ENCODE measurements around the gene IPO4.

Gene IPO4

GRCh38 chr14:24185741-24186140, 2.9 kb downstream of the IPO4 start:
- no peak overlapping the region for H3K14ac ChIP-seq (ENCODE audit: low read length in 2 of 2)
- WGBS: over 99% methylated on average over 11 of the region's 11 CpGs

GRCh38 chr14:24185026-24185425, 3.6 kb downstream of the IPO4 start:
- Histone ChIP-seq H2BK5ac (ENCODE audit: low read depth, low read length, poor library complexity, severe bottlenecking) (no peak overlapping the region), H3K36me3 (ENCODE audit: control insufficient read depth in 1 of 2, insufficient read depth in 2 of 2, low read depth in 1 of 2, low read length in 2 of 2) (peaks cover 75 to 78% of the 10 kb centered on the region in 2 experiments), H3K23ac (ENCODE audit: low read length in 2 of 2) (no peak overlapping the region), H3K4me2 (ENCODE audit: low read length, poor library complexity, severe bottlenecking) (no peak overlapping the region), H3K14ac (ENCODE audit: low read length in 2 of 2) (no peak overlapping the region), H2BK12ac (ENCODE audit: low read length in 2 of 2) (no peak overlapping the region), H3K27me3 (ENCODE audit: control insufficient read depth in 1 of 2, insufficient read depth in 1 of 2, low read length in 2 of 2) (no peaks in the 10 kb centered on the region), H2BK15ac (ENCODE audit: low read depth, poor library complexity, severe bottlenecking) (no peak overlapping the region), H3K4me1 (ENCODE audit: control insufficient read depth, insufficient read depth, low read depth, low read length) (peaks cover 14% of the 10 kb centered on the region), H3K27ac (ENCODE audit: low read length, poor library complexity, severe bottlenecking) (no peak overlapping the region), H3K9ac (ENCODE audit: low read length) (no peak overlapping the region), H2BK120ac (ENCODE audit: low read depth, low read length) (no peak overlapping the region), H3K4ac (ENCODE audit: low read depth in 1 of 2, low read length in 2 of 2) (no peak overlapping the region), H3K79me1 (replicated peaks; ENCODE audit: low read length, poor library complexity, severe bottlenecking) (peaks cover 32% of the 10 kb centered on the region), H3K4me3 (ENCODE audit: insufficient read depth in 1 of 2, low read depth in 1 of 2, low read length in 2 of 2) (no peak overlapping the region), H2AFZ (ENCODE audit: low read depth, low read length) (no peak overlapping the region), H3K9me3 (ENCODE audit: control insufficient read depth, low read length) (no peaks in the 10 kb centered on the region), H4K8ac (ENCODE audit: low read length) (no peak overlapping the region), H4K91ac (ENCODE audit: low read length) (no peak overlapping the region), H2AK5ac (ENCODE audit: low read length, severe bottlenecking) (no peak overlapping the region), H3K18ac (ENCODE audit: low read depth in 1 of 2, low read length in 2 of 2) (no peak overlapping the region)
- 96% methylated on average over 5 of the region's 7 CpGs for WGBS
- no peak for DNase-seq

More at GRCh38 chr14:24185741-24186140, 2.9 kb downstream of the IPO4 start:
- Histone ChIP-seq H3K4me1 (ENCODE audit: control insufficient read depth, insufficient read depth, low read depth, low read length) (peaks cover 9% of the 10 kb centered on the region), H3K27ac (ENCODE audit: low read length, poor library complexity, severe bottlenecking) (no peak overlapping the region), H3K23ac (ENCODE audit: low read length in 2 of 2) (no peak overlapping the region), H3K9ac (ENCODE audit: low read length) (no peak overlapping the region), H3K9me3 (ENCODE audit: control insufficient read depth, low read length) (no peaks in the 10 kb centered on the region), H2BK120ac (ENCODE audit: low read depth, low read length) (no peak overlapping the region), H3K4me3 (ENCODE audit: insufficient read depth in 1 of 2, low read depth in 1 of 2, low read length in 2 of 2) (no peak overlapping the region), H4K91ac (ENCODE audit: low read length) (no peak overlapping the region), H2AK5ac (ENCODE audit: low read length, severe bottlenecking) (no peak overlapping the region), H2BK5ac (ENCODE audit: low read depth, low read length, poor library complexity, severe bottlenecking) (no peak overlapping the region), H3K4ac (ENCODE audit: low read depth in 1 of 2, low read length in 2 of 2) (no peak overlapping the region), H2BK15ac (ENCODE audit: low read depth, poor library complexity, severe bottlenecking) (no peak overlapping the region), H3K36me3 (ENCODE audit: control insufficient read depth in 1 of 2, insufficient read depth in 2 of 2, low read depth in 1 of 2, low read length in 2 of 2) (peaks cover 75 to 78% of the 10 kb centered on the region in 2 experiments), H3K4me2 (ENCODE audit: low read length, poor library complexity, severe bottlenecking) (no peak overlapping the region), H2AFZ (ENCODE audit: low read depth, low read length) (no peak overlapping the region), H3K27me3 (ENCODE audit: control insufficient read depth in 1 of 2, insufficient read depth in 1 of 2, low read length in 2 of 2) (no peaks in the 10 kb centered on the region), H2BK12ac (ENCODE audit: low read length in 2 of 2) (no peak overlapping the region), H4K8ac (ENCODE audit: low read length) (no peak overlapping the region), H3K79me1 (replicated peaks; ENCODE audit: low read length, poor library complexity, severe bottlenecking) (peaks cover 36% of the 10 kb centered on the region), H3K18ac (ENCODE audit: low read depth in 1 of 2, low read length in 2 of 2) (no peak overlapping the region)
- DNase-seq: no peak

- 98% methylated on average over 19 of the region's 19 CpGs for WGBS
- H2BK12ac ChIP-seq (ENCODE audit: low read length in 2 of 2): no peak overlapping the region
These were observed 4.3 kb downstream of the IPO4 start for GRCh38 chr14:24184104-24184970.

GRCh38 chr14:24183014-24183481, 5.6 kb downstream of the IPO4 start:
- no peak overlapping the region for H3K4me2 ChIP-seq (ENCODE audit: low read length, poor library complexity, severe bottlenecking)
- H3K14ac ChIP-seq (ENCODE audit: low read length in 2 of 2): no peak overlapping the region
- peaks cover 33% of the 10 kb centered on the region for H3K79me1 ChIP-seq (replicated peaks; ENCODE audit: low read length, poor library complexity, severe bottlenecking)
- H3K4me1 ChIP-seq (ENCODE audit: control insufficient read depth, insufficient read depth, low read depth, low read length): peaks cover 23% of the 10 kb centered on the region
- H2BK12ac ChIP-seq (ENCODE audit: low read length in 2 of 2): no peak overlapping the region
- H4K8ac ChIP-seq (ENCODE audit: low read length): no peak overlapping the region
- no peak for DNase-seq
- H3K18ac ChIP-seq (ENCODE audit: low read depth in 1 of 2, low read length in 2 of 2): no peak overlapping the region
- H3K9me3 ChIP-seq (ENCODE audit: control insufficient read depth, low read length): no peaks in the 10 kb centered on the region
- no peak overlapping the region for H3K23ac ChIP-seq (ENCODE audit: low read length in 2 of 2)
- H3K9ac ChIP-seq (ENCODE audit: low read length): no peak overlapping the region
- no peak overlapping the region for H2AFZ ChIP-seq (ENCODE audit: low read depth, low read length)
- WGBS: 97% methylated on average over 15 of the region's 15 CpGs
- no peak overlapping the region for H2BK120ac ChIP-seq (ENCODE audit: low read depth, low read length)
- H3K27me3 ChIP-seq (ENCODE audit: control insufficient read depth in 1 of 2, insufficient read depth in 1 of 2, low read length in 2 of 2): no peaks in the 10 kb centered on the region
- H2BK5ac ChIP-seq (ENCODE audit: low read depth, low read length, poor library complexity, severe bottlenecking): no peak overlapping the region
- H3K4me3 ChIP-seq (ENCODE audit: insufficient read depth in 1 of 2, low read depth in 1 of 2, low read length in 2 of 2): no peak overlapping the region
- no peak overlapping the region for H3K4ac ChIP-seq (ENCODE audit: low read depth in 1 of 2, low read length in 2 of 2)
- H4K91ac ChIP-seq (ENCODE audit: low read length): no peak overlapping the region
- H3K36me3 ChIP-seq (ENCODE audit: control insufficient read depth in 1 of 2, insufficient read depth in 2 of 2, low read depth in 1 of 2, low read length in 2 of 2): peaks cover 90% of the 10 kb centered on the region in 2 experiments
- no peak overlapping the region for H2BK15ac ChIP-seq (ENCODE audit: low read depth, poor library complexity, severe bottlenecking)
- no peak overlapping the region for H2AK5ac ChIP-seq (ENCODE audit: low read length, severe bottlenecking)
- H3K27ac ChIP-seq (ENCODE audit: low read length, poor library complexity, severe bottlenecking): no peak overlapping the region

More at GRCh38 chr14:24184104-24184970, 4.3 kb downstream of the IPO4 start:
- Histone ChIP-seq H2AK5ac (ENCODE audit: low read length, severe bottlenecking) (no peak overlapping the region), H3K27me3 (ENCODE audit: control insufficient read depth in 1 of 2, insufficient read depth in 1 of 2, low read length in 2 of 2) (no peaks in the 10 kb centered on the region), H3K9ac (ENCODE audit: low read length) (no peak overlapping the region), H4K91ac (ENCODE audit: low read length) (no peak overlapping the region), H3K9me3 (ENCODE audit: control insufficient read depth, low read length) (no peaks in the 10 kb centered on the region), H3K4ac (ENCODE audit: low read depth in 1 of 2, low read length in 2 of 2) (no peak overlapping the region), H3K36me3 (ENCODE audit: control insufficient read depth in 1 of 2, insufficient read depth in 2 of 2, low read depth in 1 of 2, low read length in 2 of 2) (peaks cover 77% of the 10 kb centered on the region in 2 experiments), H4K8ac (ENCODE audit: low read length) (no peak overlapping the region), H3K4me1 (ENCODE audit: control insufficient read depth, insufficient read depth, low read depth, low read length) (peaks cover 20% of the 10 kb centered on the region), H3K27ac (ENCODE audit: low read length, poor library complexity, severe bottlenecking) (no peak overlapping the region), H3K23ac (ENCODE audit: low read length in 2 of 2) (no peak overlapping the region), H3K4me3 (ENCODE audit: insufficient read depth in 1 of 2, low read depth in 1 of 2, low read length in 2 of 2) (no peak overlapping the region), H2BK15ac (ENCODE audit: low read depth, poor library complexity, severe bottlenecking) (no peak overlapping the region), H3K4me2 (ENCODE audit: low read length, poor library complexity, severe bottlenecking) (no peak overlapping the region), H3K79me1 (replicated peaks; ENCODE audit: low read length, poor library complexity, severe bottlenecking) (peaks cover 32% of the 10 kb centered on the region), H2BK5ac (ENCODE audit: low read depth, low read length, poor library complexity, severe bottlenecking) (no peak overlapping the region), H3K14ac (ENCODE audit: low read length in 2 of 2) (no peak overlapping the region), H2BK120ac (ENCODE audit: low read depth, low read length) (no peak overlapping the region), H3K18ac (ENCODE audit: low read depth in 1 of 2, low read length in 2 of 2) (no peak overlapping the region), H2AFZ (ENCODE audit: low read depth, low read length) (no peak overlapping the region)
- DNase-seq: no peak
